Endothelial cell of umbilical vein (primary cell): Measurements from ENCODE around the gene INMT.

Experiments used
- EZH2 ChIP-seq: IDR thresholded peaks from 2 replicates; pipeline ENCODE4 v1.6.1; 2012; ENCODE audit warnings: borderline replicate concordance, low read depth, mild to moderate bottlenecking, moderate library complexity, low read length, inconsistent platforms; ENCODE audit not compliant: severe bottlenecking
- JUN ChIP-seq: IDR thresholded peaks from 2 replicates; pipeline ENCODE4 v1.6.1; 2011; ENCODE audit warnings: borderline replicate concordance, low read depth; ENCODE audit not compliant: insufficient read length, insufficient read depth
- POLR2A ChIP-seq: IDR thresholded peaks from 2 replicates; pipeline ENCODE4 v1.6.1; 2012; ENCODE audit warnings: low read depth, mild to moderate bottlenecking, control low read depth, low read length
- TF ChIP-seq, protein P1 (sequence below), 2 donors: IDR thresholded peaks; 1 replicate in 1 of 2; 2 replicates in 1 of 2; pipeline ENCODE4 v1.5.1; 2011; ENCODE audit warnings: low read length in 2 of 2, mild to moderate bottlenecking in 2 of 2, moderate library complexity in 2 of 2, control low read depth in 1 of 2, inconsistent platforms in 1 of 2, low read depth in 1 of 2; ENCODE audit not compliant: insufficient read depth in 1 of 2; ENCODE audit errors: extremely low read depth in 1 of 2
- TF ChIP-seq, protein P2 (sequence below): IDR thresholded peaks from 2 replicates; pipeline ENCODE4 v1.6.1; 2011; ENCODE audit not compliant: insufficient read depth, insufficient read length

- TF ChIP-seq, protein P1, sequence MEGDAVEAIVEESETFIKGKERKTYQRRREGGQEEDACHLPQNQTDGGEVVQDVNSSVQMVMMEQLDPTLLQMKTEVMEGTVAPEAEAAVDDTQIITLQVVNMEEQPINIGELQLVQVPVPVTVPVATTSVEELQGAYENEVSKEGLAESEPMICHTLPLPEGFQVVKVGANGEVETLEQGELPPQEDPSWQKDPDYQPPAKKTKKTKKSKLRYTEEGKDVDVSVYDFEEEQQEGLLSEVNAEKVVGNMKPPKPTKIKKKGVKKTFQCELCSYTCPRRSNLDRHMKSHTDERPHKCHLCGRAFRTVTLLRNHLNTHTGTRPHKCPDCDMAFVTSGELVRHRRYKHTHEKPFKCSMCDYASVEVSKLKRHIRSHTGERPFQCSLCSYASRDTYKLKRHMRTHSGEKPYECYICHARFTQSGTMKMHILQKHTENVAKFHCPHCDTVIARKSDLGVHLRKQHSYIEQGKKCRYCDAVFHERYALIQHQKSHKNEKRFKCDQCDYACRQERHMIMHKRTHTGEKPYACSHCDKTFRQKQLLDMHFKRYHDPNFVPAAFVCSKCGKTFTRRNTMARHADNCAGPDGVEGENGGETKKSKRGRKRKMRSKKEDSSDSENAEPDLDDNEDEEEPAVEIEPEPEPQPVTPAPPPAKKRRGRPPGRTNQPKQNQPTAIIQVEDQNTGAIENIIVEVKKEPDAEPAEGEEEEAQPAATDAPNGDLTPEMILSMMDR (IDR thresholded peaks at IDR 0.05; ENCODE audit: extremely low read depth in 1 of 2, insufficient read depth in 1 of 2, low read depth in 1 of 2, low read length in 2 of 2), result no peak
- no peak for TF ChIP-seq JUN
- TF ChIP-seq POLR2A, result no peak
- TF ChIP-seq EZH2, result no peak
- TF ChIP-seq, protein P2, sequence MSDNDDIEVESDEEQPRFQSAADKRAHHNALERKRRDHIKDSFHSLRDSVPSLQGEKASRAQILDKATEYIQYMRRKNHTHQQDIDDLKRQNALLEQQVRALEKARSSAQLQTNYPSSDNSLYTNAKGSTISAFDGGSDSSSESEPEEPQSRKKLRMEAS, result no peak
These were observed 24.1 kb downstream of the INMT start for GRCh38 chr7:30775992-30776391.
